KBM-7 (cell line): ENCODE results near the gene SELENBP1.

Experiments used
- DNase-seq: peaks from one replicate; pipeline ENCODE4 v3.0.0-alpha.2; 2015
- in situ Hi-C: fragments of 300-500 bp; cut with MboI; formaldehyde crosslinking; loops from 2 replicates; pipeline ENCODE4 v1.14.3; 2020; ENCODE audit warnings: low sequenced_read_pairs, low pct_unique_long_range_greater_than_20kb, mixed read lengths

The SELENBP1 gene

GRCh38 chr1:151315565-151316235 lies 56.8 kb downstream of the SELENBP1 start:
- no peak for DNase-seq
- in situ Hi-C loops = no loop called here
